Spleen (tissue), 11 donors: Measurements from ENCODE around the gene ANKS1B. TPM values are rescaled to one million over a fixed set of nuclear protein-coding genes. Genes with fewer than 3 reads are reported as not detected.
"Not testable (repeated sequence)": the region's sequence is repeated elsewhere in the genome, so short reads cannot be mapped to it uniquely, and the experiment has no call there.

Experiments used
- DNase-seq: peaks from one replicate; pipeline ENCODE4 v3.0.0-alpha.2; 2020
- H3K27ac ChIP-seq, 8 donors: fragments of 200-600 bp; sonication (generic) in 7 of 8; 1 replicate in 4 of 8; 2 replicates in 4 of 8; pipeline versions ENCODE4 v1.5.0 to v1.8.0; 2016 to 2021; ENCODE audit warnings: inconsistent platforms in 4 of 8, mild to moderate bottlenecking in 4 of 8, moderate library complexity in 1 of 8
- H3K27me3 ChIP-seq, 7 donors: fragments of 200-600 bp; sonication (generic) in 6 of 7; replicated peaks in 1 of 7; 1 replicate in 4 of 7; 2 replicates in 3 of 7; pipeline versions ENCODE4 v1.5.0 to v1.8.0; 2016 to 2021; ENCODE audit warnings: inconsistent platforms in 3 of 7, mild to moderate bottlenecking in 1 of 7
- H3K36me3 ChIP-seq, 6 donors: fragments of 200-600 bp; sonication (generic) in 5 of 6; 1 replicate in 4 of 6; 2 replicates in 2 of 6; pipeline versions ENCODE4 v1.5.0 to v1.8.0; 2016 to 2021; ENCODE audit warnings: inconsistent platforms in 2 of 6
- H3K4me1 ChIP-seq, 6 donors: fragments of 200-600 bp; sonication (generic) in 5 of 6; 1 replicate in 3 of 6; 2 replicates in 3 of 6; pipeline versions ENCODE4 v1.5.0 to v1.8.0; 2016 to 2021; ENCODE audit warnings: inconsistent platforms in 3 of 6
- H3K4me3 ChIP-seq, 8 donors: fragments of 200-600 bp; sonication (generic) in 7 of 8; 1 replicate in 4 of 8; 2 replicates in 4 of 8; pipeline versions ENCODE4 v1.5.0 to v1.8.0; 2016 to 2021; ENCODE audit warnings: inconsistent platforms in 4 of 8, mild to moderate bottlenecking in 4 of 8, moderate library complexity in 2 of 8
- H3K9me3 ChIP-seq, 8 donors: fragments of 200-600 bp; sonication (generic) in 7 of 8; 1 replicate in 4 of 8; 2 replicates in 4 of 8; pipeline versions ENCODE4 v1.5.0 to v1.8.0; 2016 to 2021; ENCODE audit warnings: inconsistent platforms in 4 of 8
- CTCF ChIP-seq, 11 experiments: fragments of 200-600 bp in 7 of 11; fragments of 450-650 bp in 4 of 11; sonication (generic) in 4 of 11; IDR thresholded peaks in 8 of 11; conservative IDR thresholded peaks in 3 of 11; 1 replicate in 7 of 11; 2 replicates in 4 of 11; pipeline versions ENCODE4 v1.4.0 to v1.8.0; 2016 to 2021; ENCODE audit warnings: antibody characterized with exemption in 11 of 11, inconsistent platforms in 4 of 11, mild to moderate bottlenecking in 1 of 11
- POLR2A ChIP-seq, 3 donors: fragments of 450-650 bp; IDR thresholded peaks; one replicate each; pipeline ENCODE4 v1.5.1; 2017; ENCODE audit warnings: antibody characterized with exemption in 3 of 3, mild to moderate bottlenecking in 1 of 3
- POLR2AphosphoS5 ChIP-seq, 3 donors: sonication (generic); formaldehyde crosslinking; IDR thresholded peaks; one replicate each; pipeline ENCODE4 v1.5.1; 2017; ENCODE audit warnings: antibody characterized with exemption in 3 of 3
- WGBS, 5 donors: extraction: QIAGEN DNeasy Blood & Tissue Kit in 3 of 5; methylation state at CpG; one replicate each; pipeline versions ENCODE4 v1.1.5 to v1.1.7; 2013 to 2018; 5-methylcytosine and 5-hydroxymethylcytosine counted together
- intact Hi-C: fragments of 100-400 bp; cut with DNase I; formaldehyde crosslinking; loops from one replicate; pipeline ENCODE4 v1.15.0; 2023; ENCODE audit warnings: low total_unique reads
- polyA plus RNA-seq, 3 donors: library from polyadenylated mRNA; stranded (reverse); fragments of 200-250 nt; gene quantifications; one replicate each; pipeline ENCODE4 v1.2.1, GENCODE V29; 2013
- total RNA-seq, 7 donors: library from RNA; depleted of rRNA in 3 of 7; stranded (reverse); fragments of >200 nt in 3 of 7; fragmentation: NEBNext Ultra II Directional in 4 of 7; extraction: Animal tissue kit (Norgen Biotek cat#: 25700) in 4 of 7; gene quantifications; one replicate each; pipeline versions ENCODE4 v1.1.0 to v1.2.1, GENCODE V29; 2016 to 2021
- donor health status: healthy with polysubstance abuse.
- donor health status: DM: no; HTN: no; CAD: no; lungs with moderate emphysema.
- donor health status: DM: no; HTN: no; CAD: no.
- donor health status: Bipolar disorder and iron deficiency.
- donor health status: healthy.
- donor health status: DM: no; HTN: no; CAD: no.
- donor health status: DM: yes; HTN: yes; CAD: no.

The ANKS1B gene
- total and polyA plus RNA-seq, 10 donors, result 0.21 to 8.0 (median 4.2) TPM

- no peaks in the 10 kb centered on the region for H3K36me3 ChIP-seq
- TF ChIP-seq POLR2AphosphoS5 (IDR thresholded peaks at IDR 0.05), result no peak
- TF ChIP-seq POLR2A (IDR thresholded peaks at IDR 0.05), result no peak
- TF ChIP-seq CTCF (IDR thresholded peaks at IDR 0.05 in 8 of 11, conservative IDR thresholded peaks at IDR 0.05 in 3 of 11), result no peak
- H3K27ac ChIP-seq, result no peak overlapping the region
- intact Hi-C loops, result no loop called here
- H3K4me1 ChIP-seq, result no peaks in the 10 kb centered on the region
- WGBS, 5 donors, result 78 to 88% (median 83%) methylated on average over 8 of the region's 8 CpGs
- H3K27me3 ChIP-seq, result no peaks in the 10 kb centered on the region
- DNase-seq, result no peak
- no peaks in the 10 kb centered on the region for H3K9me3 ChIP-seq
- no peak overlapping the region for H3K4me3 ChIP-seq
Observed at GRCh38 chr12:99809909-99810308, 174.8 kb downstream of the ANKS1B start.

GRCh38 chr12:99806304-99806703, 178.4 kb downstream of the ANKS1B start:
- DNase-seq, result no peak

GRCh38 chr12:99804715-99805114, 180.0 kb downstream of the ANKS1B start:
- no peaks in the 10 kb centered on the region for H3K9me3 ChIP-seq
- H3K4me3 ChIP-seq, result no peak overlapping the region
- no peaks in the 10 kb centered on the region for H3K36me3 ChIP-seq
- no peaks in the 10 kb centered on the region for H3K4me1 ChIP-seq
- intact Hi-C loops, result no loop called here
- DNase-seq, result no peak
- no peak overlapping the region for H3K27ac ChIP-seq
- no peaks in the 10 kb centered on the region for H3K27me3 ChIP-seq
- TF ChIP-seq POLR2A (IDR thresholded peaks at IDR 0.05) (no peak), POLR2AphosphoS5 (IDR thresholded peaks at IDR 0.05) (no peak), CTCF (IDR thresholded peaks at IDR 0.05 in 8 of 11, conservative IDR thresholded peaks at IDR 0.05 in 3 of 11) (no peak)

More at GRCh38 chr12:99806304-99806703, 178.4 kb downstream of the ANKS1B start:
- 90 to 94% (median 92%) methylated on average over 9 of the region's 9 CpGs for WGBS, 5 donors
- TF ChIP-seq POLR2AphosphoS5 (IDR thresholded peaks at IDR 0.05) (no peak), POLR2A (IDR thresholded peaks at IDR 0.05) (no peak), CTCF (IDR thresholded peaks at IDR 0.05 in 8 of 11, conservative IDR thresholded peaks at IDR 0.05 in 3 of 11) (no peak)
- Histone ChIP-seq H3K27ac (no peak overlapping the region), H3K9me3 (no peaks in the 10 kb centered on the region), H3K36me3 (no peaks in the 10 kb centered on the region), H3K4me3 (no peak overlapping the region), H3K4me1 (no peaks in the 10 kb centered on the region), H3K27me3 (no peaks in the 10 kb centered on the region)
- intact Hi-C loops, result no loop called here

GRCh38 chr12:99800605-99801004, 184.1 kb downstream of the ANKS1B start:
- Histone ChIP-seq H3K36me3 (no peaks in the 10 kb centered on the region), H3K4me3 (no peak overlapping the region), H3K9me3 (no peaks in the 10 kb centered on the region), H3K4me1 (no peaks in the 10 kb centered on the region), H3K27ac (no peak overlapping the region), H3K27me3 (no peaks in the 10 kb centered on the region)
- TF ChIP-seq POLR2A (IDR thresholded peaks at IDR 0.05), result no peak
- TF ChIP-seq CTCF (IDR thresholded peaks at IDR 0.05 in 8 of 11, conservative IDR thresholded peaks at IDR 0.05 in 3 of 11), result no peak
- no peak for TF ChIP-seq POLR2AphosphoS5 (IDR thresholded peaks at IDR 0.05)
- intact Hi-C loops, result no loop called here
- DNase-seq, result no peak
- WGBS, 5 donors, result 82 to 96% (median 88%) methylated on average over 2 of the region's 2 CpGs

GRCh38 chr12:99797931-99798330, 186.8 kb downstream of the ANKS1B start:
- H3K4me1 ChIP-seq, H3K4me3 ChIP-seq, H3K27ac ChIP-seq, H3K9me3 ChIP-seq, H3K36me3 ChIP-seq, intact Hi-C loops, H3K27me3 ChIP-seq, DNase-seq: not testable (repeated sequence)
- WGBS, 5 donors, result 60 to 73% (median 65%) methylated on average over 4 of the region's 4 CpGs
